Measurements from ENCODE around the gene HM13.
"Not testable (repeated sequence)": the region's sequence is repeated elsewhere in the genome, so short reads cannot be mapped to it uniquely, and the experiment has no call there.

HM13 gene

DNA sequence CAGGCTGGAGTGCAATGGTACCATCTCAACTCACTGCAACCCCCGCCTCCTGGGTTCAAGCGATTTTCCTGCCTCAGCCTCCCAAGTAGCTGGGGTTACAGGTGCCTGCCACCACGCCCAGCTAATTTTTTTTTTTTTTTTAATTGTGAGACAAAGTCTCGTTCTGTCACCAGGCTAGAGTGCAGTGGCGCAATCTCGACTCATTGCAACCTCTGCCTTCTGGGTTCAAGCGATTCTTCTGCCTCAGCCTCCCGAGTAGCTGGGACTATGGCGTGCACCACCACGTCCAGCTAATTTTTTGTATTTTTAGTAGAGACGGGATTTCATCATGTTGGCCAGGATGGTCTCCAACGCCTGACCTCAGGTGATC, 98.0 kb downstream of the HM13 start:
- ATAC-seq, result not testable (repeated sequence)

DNA sequence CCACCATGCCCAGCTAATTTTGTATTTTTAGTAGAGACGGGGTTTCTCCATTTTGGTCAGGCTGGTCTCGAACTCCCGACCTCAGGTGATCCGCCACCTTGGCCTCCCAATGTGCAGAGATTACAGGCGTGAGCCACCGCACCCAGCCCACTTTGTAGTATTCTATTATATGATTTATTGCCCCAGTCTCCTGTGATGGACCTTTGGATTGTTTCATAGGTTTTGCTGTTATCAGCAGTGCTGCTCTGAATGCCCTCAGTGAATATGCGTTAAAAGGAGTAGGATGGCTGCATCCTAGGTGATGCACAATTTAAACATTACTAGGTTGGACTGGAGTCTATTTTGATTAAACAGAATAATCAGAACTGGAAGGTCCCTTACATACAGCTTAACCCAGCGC, 101.2 kb downstream of the HM13 start:
- no peak for ATAC-seq

- ATAC-seq, result no peak
Measured at GRCh38 chr20:31617432-31618104, 103.3 kb downstream of the HM13 start.

All from activated CD4-positive, CD25-positive, alpha-beta regulatory T cell treated with anti-CD3 and anti-CD28 coated beads, Interleukin-2, amount 50 U/mL, for 24 hours (primary cell).